NCI-H69 (cell line): ENCODE data around the gene LRRC73.
"Not testable (repeated sequence)": the region's sequence is repeated elsewhere in the genome, so short reads cannot be mapped to it uniquely, and the experiment has no call there.

Experiments used
- DNase-seq: peaks from one replicate; lab custom pipeline; 2025; lab: John Stamatoyannopoulos, UW

The LRRC73 gene

DNA sequence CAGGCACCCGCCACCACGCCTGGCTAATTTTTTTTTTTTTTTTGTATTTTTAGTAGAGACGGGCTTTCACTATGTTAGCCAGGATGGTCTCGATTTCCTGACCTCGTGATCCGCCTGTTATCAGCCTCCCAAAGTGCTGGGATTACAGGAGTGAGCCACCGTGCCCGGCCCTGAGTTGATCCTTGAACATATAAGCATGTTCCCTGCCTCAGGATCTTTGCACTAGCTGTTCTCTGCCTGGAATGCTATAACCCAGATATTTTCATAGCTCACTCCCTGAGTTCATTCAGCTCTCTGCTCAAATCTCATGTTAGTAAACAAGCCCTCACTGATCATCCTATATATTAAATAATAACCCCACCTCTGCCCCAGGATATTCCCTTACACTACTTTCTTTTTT lies 45.8 kb downstream of the LRRC73 start:
- DNase-seq, result no peak

DNA sequence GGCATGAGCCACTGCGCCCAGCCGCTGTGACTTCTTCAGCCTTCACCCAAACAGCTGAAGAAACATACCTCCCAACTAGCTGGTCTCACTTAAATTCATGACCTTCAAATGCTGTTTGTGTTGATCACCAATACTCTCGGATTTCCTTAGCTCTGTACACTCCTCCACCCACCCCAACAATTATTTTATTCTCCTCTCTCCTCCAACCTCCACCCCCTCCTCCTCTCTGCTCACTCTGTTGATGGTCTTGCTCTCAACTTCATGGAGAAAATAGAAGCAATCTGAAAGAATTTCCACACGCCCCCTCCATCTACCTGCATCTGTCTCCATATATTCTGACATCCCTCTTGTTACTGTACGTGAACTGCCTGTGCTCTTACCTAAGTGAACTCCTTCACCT lies 48.2 kb downstream of the LRRC73 start:
- no peak for DNase-seq

DNA sequence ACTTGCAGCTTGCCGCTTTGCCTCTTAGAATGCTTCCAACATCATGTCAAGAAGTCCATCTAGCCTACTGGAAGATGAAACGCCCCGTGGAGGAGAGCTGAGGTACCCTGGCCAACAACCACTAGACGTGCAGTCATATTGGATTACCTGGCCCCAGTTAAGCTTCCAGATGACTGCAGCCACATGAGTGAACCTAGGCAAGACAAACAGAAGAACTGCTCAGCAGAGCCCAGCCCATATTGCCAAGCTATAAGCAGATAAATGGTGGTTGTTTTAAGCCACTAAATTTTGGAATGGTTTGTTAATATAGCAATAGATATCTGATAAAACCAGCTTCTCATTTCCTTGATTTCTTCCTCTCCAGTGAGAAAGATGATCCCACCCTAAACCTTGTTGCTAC lies 50.1 kb downstream of the LRRC73 start:
- no peak for DNase-seq

DNA sequence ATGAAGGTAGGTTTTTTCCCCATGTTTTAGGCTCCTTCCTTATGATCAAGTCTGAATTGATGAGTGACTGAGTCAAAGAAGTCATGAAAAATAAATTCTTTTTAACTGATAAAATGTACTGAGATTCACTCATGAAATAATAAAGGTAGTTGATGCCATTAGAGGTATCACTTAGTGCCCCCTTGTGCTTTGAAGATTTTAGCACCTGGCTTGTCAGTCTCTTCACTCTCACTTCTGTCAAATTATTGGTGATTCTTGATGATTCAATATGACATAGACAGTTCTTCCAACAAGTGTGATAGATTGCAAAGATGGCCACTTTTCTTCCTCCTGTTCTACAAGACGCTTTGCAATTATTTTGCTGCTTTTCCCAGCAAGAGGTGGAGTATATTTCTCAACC lies 50.6 kb downstream of the LRRC73 start:
- DNase-seq, result no peak

DNA sequence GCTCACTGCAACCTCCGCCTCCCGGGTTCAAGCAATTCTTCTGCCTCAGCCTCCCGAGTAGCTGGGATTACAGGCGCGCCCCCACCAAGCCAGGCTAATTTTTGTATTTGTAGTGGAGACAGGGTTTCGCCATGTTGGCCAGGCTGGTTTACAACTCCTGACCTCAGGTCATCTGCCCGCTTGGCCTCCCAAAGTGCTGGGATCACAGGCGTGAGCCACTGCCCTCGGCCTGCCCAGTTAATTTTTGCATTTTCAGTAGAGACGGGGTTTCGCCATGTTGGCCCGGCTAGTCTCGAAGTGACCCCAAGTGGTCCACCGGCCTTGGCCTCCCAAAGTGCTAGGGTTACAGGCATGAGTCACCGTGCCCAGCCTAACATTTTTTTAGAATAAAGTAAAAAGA lies 52.0 kb downstream of the LRRC73 start:
- DNase-seq, result not testable (repeated sequence)

DNA sequence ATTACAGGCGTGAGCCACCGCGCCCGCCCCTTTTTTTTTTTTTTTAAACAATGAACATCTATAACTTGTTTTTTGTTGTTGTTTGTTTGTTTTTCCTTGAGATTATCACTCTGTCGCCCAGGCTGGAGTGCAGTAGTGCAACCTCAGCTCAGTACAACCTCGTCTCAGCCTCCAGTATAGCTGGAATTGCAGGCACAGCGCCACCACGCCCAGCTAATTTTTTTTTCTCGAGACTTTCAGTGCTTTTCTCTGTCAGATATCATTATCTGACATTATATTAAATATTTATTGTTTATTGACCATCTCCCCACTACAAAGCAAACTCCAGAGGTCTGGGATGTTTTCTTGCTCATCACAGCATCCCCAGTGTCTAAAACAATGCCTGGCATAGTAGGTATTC lies 52.5 kb downstream of the LRRC73 start:
- DNase-seq, result peak; percentile 45
